Neural progenitor cell (in vitro differentiated cells): ENCODE results near the gene MAB21L4. TPM values are rescaled to one million over a fixed set of nuclear protein-coding genes. Genes with fewer than 3 reads are reported as not detected.

Source experiments
- DNase-seq: peaks from one replicate; pipeline ENCODE4 v3.0.0-alpha.2; 2016; ENCODE audit warnings: low spot score
- H2AFZ ChIP-seq: fragments of 200-600 bp; sonication (generic); replicated peaks from 2 replicates; pipeline ENCODE4 v1.6.1; 2016; ENCODE audit warnings: antibody characterized with exemption
- H3F3A ChIP-seq: fragments of 200-600 bp; sonication (generic); 2 replicates; pipeline ENCODE4 v1.6.1; 2016; ENCODE audit warnings: antibody characterized with exemption, low read depth
- H3K27ac ChIP-seq: fragments of 200-600 bp; sonication (generic); 2 replicates; pipeline ENCODE4 v1.5.1; 2016; ENCODE audit warnings: mild to moderate bottlenecking
- H3K27me3 ChIP-seq: fragments of 200-600 bp; sonication (generic); 2 replicates; pipeline ENCODE4 v1.6.1; 2016; ENCODE audit warnings: mild to moderate bottlenecking, moderate library complexity
- H3K36me3 ChIP-seq: fragments of 200-600 bp; sonication (generic); 2 replicates; pipeline ENCODE4 v1.5.1; 2016
- H3K4me1 ChIP-seq: fragments of 200-600 bp; sonication (generic); 2 replicates; pipeline ENCODE4 v1.6.1; 2016; ENCODE audit warnings: mixed run types
- H3K4me2 ChIP-seq: fragments of 200-600 bp; sonication (generic); 2 replicates; pipeline ENCODE4 v1.6.1; 2016
- H3K4me3 ChIP-seq: fragments of 200-600 bp; sonication (generic); 2 replicates; pipeline ENCODE4 v1.5.1; 2016
- H3K79me2 ChIP-seq: fragments of 200-600 bp; sonication (generic); 2 replicates; pipeline ENCODE4 v1.6.1; 2016; ENCODE audit warnings: low read depth
- H3K9ac ChIP-seq: fragments of 200-600 bp; sonication (generic); 2 replicates; pipeline ENCODE4 v1.6.1; 2016
- H3K9me3 ChIP-seq: fragments of 200-600 bp; sonication (generic); 2 replicates; pipeline ENCODE4 v1.5.1; 2016; ENCODE audit warnings: low read depth
- H4K20me1 ChIP-seq: fragments of 200-600 bp; sonication (generic); 2 replicates; pipeline ENCODE4 v1.6.1; 2016; ENCODE audit warnings: low read depth
- H3K27ac Mint-ChIP-seq: 3 replicates; pipeline ENCODE4 v1.8.0; 2021; ENCODE audit warnings: mixed read lengths
- H3K27me3 Mint-ChIP-seq: 2 replicates; pipeline ENCODE4 v1.8.0; 2022; ENCODE audit warnings: low read depth, mild to moderate bottlenecking, inconsistent platforms, moderate library complexity, mixed read lengths; ENCODE audit not compliant: insufficient read depth
- H3K36me3 Mint-ChIP-seq: 3 replicates; pipeline ENCODE4 v1.8.0; 2021; ENCODE audit warnings: mixed read lengths
- H3K4me1 Mint-ChIP-seq: 3 replicates; pipeline ENCODE4 v1.8.0; 2021; ENCODE audit warnings: mixed read lengths
- H3K4me3 Mint-ChIP-seq: 3 replicates; pipeline ENCODE4 v1.8.0; 2021; ENCODE audit warnings: mild to moderate bottlenecking, moderate library complexity, mixed read lengths
- H3K9me3 Mint-ChIP-seq: 3 replicates; pipeline ENCODE4 v1.8.0; 2020; ENCODE audit warnings: mixed read lengths
- EZH2 ChIP-seq: fragments of 200-600 bp; sonication (generic); IDR thresholded peaks from 2 replicates; pipeline ENCODE4 v1.6.1; 2017; ENCODE audit warnings: antibody characterized with exemption, mild to moderate bottlenecking, moderate library complexity
- EZH2phosphoT487 ChIP-seq: fragments of 200-600 bp; sonication (generic); IDR thresholded peaks from 2 replicates; pipeline ENCODE4 v1.6.1; 2017; ENCODE audit warnings: antibody characterized with exemption
- total RNA-seq: library from RNA; depleted of rRNA; stranded (reverse); fragments of >200 nt; gene quantifications from 2 replicates; pipeline ENCODE4 v1.2.3, GENCODE V29; 2015; ENCODE audit warnings: low replicate concordance
- TF ChIP-seq, protein P1 (sequence below): fragments of 200-600 bp; sonication (generic); IDR thresholded peaks from 2 replicates; pipeline ENCODE4 v1.5.1; 2017; ENCODE audit warnings: antibody characterized with exemption, mild to moderate bottlenecking

The MAB21L4 gene
- total RNA-seq, 1 donor from 2014 or later, result not detected

DNA sequence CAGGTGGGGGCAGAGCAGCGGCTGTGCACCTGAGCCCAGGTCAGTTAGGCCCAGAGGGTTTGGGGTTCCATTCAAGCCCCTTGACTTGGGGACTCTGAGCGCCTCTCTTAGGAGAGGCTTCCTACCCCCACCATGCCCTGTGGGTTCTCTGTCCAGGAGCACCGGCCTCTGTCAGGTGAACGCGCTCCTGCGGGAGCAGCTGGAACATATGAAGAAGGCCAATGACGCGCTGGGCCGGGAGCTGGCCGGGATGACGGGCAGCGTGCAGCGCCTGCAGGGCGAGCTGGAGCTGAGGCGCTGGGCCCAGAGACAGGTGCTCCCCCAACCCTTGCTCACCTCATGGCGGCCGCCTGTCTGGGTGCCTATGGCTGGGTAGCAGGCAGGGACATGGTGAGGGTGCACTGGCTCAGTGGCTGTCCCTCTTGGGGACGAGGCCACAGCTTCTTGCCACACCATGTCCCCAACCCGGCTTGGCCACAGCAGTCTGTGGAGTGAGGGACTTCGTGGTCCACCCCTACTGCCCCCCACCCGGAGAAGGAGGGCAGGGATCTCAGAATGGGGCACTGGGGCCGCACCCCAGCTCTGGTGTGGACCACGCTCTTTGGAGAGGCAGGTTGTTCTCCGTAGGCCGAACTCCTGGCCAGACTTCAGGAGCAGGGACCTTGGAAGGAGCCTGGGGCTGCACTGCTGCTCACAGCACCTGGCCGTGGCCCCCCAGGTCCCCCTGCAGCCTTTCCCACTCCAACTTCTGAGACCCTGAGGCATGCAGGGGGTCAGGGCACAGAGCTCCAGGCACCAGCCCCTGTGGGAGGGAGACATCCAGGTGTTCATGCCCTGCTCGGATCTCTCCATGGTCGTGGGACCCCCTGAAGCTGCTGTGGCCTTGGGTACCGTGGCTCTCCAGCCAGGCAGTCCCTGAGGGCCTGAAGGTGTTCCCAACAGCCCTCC is 29.9 kb upstream of the MAB21L4 start:
- H3K27ac ChIP-seq, result no peak overlapping the region
- H3K4me1 ChIP-seq, result no peaks in the 10 kb centered on the region
- H3K9me3 Mint-ChIP-seq, result no peaks in the 10 kb centered on the region
- no peaks in the 10 kb centered on the region for H3K36me3 ChIP-seq
- no peak for DNase-seq
- no peak overlapping the region for H2AFZ ChIP-seq
- H3K27me3 ChIP-seq, result no peaks in the 10 kb centered on the region
- peaks cover 8% of the 10 kb centered on the region for H3K27me3 Mint-ChIP-seq
- no peak overlapping the region for H3K27ac Mint-ChIP-seq
- no peak overlapping the region for H3K9ac ChIP-seq
- H3K4me3 ChIP-seq, result no peak overlapping the region
- no peak overlapping the region for H3K4me2 ChIP-seq
- H3K4me1 Mint-ChIP-seq, result peaks cover 2% of the 10 kb centered on the region
- no peaks in the 10 kb centered on the region for H3K9me3 ChIP-seq
- peaks cover 2% of the 10 kb centered on the region for H3F3A ChIP-seq
- no peaks in the 10 kb centered on the region for H3K36me3 Mint-ChIP-seq
- TF ChIP-seq EZH2, result no peak
- no peaks in the 10 kb centered on the region for H3K79me2 ChIP-seq
- H4K20me1 ChIP-seq, result no peaks in the 10 kb centered on the region
- no peak overlapping the region for H3K4me3 Mint-ChIP-seq

DNA sequence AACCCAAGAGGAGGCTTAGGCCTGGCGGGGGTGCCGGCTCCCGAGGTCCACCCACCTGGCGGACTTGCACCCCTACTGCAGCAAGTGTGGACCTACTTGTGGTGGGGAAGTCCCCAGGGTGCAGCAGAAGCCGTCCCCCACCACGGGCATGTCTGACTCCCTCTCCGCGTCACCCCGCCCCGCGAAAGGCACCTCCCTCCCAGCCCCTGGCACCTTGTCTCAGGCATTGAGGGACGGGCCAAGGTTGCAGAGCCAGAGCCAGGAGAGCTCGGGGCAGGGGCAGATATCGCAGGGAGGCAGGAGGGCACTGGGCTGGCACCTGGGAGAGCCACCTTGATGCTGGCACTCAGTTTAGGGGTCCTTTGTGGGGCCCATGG is 29.2 kb upstream of the MAB21L4 start:
- Mint-ChIP-seq H3K4me3 (no peak overlapping the region), H3K27me3 (peaks cover 8% of the 10 kb centered on the region), H3K9me3 (no peaks in the 10 kb centered on the region), H3K27ac (peak overlapping the region; percentile 46), H3K36me3 (no peaks in the 10 kb centered on the region), H3K4me1 (peaks cover 2% of the 10 kb centered on the region)
- peaks cover 2% of the 10 kb centered on the region for H3F3A ChIP-seq
- H3K4me2 ChIP-seq, result no peak overlapping the region
- no peak overlapping the region for H3K9ac ChIP-seq
- no peaks in the 10 kb centered on the region for H3K4me1 ChIP-seq
- H3K9me3 ChIP-seq, result no peaks in the 10 kb centered on the region
- no peaks in the 10 kb centered on the region for H4K20me1 ChIP-seq
- no peaks in the 10 kb centered on the region for H3K36me3 ChIP-seq
- H2AFZ ChIP-seq, result no peak overlapping the region
- no peaks in the 10 kb centered on the region for H3K79me2 ChIP-seq
- no peak for DNase-seq
- TF ChIP-seq, protein P1, sequence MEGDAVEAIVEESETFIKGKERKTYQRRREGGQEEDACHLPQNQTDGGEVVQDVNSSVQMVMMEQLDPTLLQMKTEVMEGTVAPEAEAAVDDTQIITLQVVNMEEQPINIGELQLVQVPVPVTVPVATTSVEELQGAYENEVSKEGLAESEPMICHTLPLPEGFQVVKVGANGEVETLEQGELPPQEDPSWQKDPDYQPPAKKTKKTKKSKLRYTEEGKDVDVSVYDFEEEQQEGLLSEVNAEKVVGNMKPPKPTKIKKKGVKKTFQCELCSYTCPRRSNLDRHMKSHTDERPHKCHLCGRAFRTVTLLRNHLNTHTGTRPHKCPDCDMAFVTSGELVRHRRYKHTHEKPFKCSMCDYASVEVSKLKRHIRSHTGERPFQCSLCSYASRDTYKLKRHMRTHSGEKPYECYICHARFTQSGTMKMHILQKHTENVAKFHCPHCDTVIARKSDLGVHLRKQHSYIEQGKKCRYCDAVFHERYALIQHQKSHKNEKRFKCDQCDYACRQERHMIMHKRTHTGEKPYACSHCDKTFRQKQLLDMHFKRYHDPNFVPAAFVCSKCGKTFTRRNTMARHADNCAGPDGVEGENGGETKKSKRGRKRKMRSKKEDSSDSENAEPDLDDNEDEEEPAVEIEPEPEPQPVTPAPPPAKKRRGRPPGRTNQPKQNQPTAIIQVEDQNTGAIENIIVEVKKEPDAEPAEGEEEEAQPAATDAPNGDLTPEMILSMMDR, result no peak
- TF ChIP-seq EZH2phosphoT487 (no peak), EZH2 (no peak)
- H3K27ac ChIP-seq, result no peak overlapping the region
- no peaks in the 10 kb centered on the region for H3K27me3 ChIP-seq
- H3K4me3 ChIP-seq, result no peak overlapping the region

DNA sequence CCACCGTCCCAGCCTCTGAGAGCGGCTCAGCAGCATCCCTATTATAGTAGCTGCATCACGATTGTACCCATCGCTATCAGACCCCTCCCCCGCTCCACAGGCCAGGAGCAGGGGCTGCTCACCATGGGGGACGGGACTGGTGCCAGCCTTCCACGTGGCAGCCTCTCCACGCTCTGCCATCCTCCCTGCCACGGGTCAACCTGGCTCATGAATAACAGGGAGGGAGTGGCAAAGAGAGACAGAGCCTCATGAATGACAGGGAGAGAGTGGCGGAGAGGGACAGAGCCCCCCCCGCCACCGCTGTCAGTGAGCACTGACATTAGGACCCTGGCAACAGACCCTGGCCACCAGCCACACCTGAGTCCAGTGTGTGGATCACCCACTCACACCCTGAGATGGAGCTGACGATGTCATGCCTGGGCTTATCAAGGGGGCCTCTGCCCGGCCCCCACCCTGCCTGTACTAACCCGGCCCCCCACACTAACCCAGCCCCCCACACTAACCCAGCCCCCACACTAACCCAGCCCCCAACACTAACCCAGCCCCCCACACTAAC is 27.1 kb upstream of the MAB21L4 start:
- Histone ChIP-seq H3K4me3 (no peak overlapping the region), H3K9me3 (no peaks in the 10 kb centered on the region), H3K27me3 (no peaks in the 10 kb centered on the region), H3F3A (peaks cover 2% of the 10 kb centered on the region), H3K27ac (no peak overlapping the region), H3K4me1 (no peaks in the 10 kb centered on the region), H3K4me2 (no peak overlapping the region), H3K36me3 (no peaks in the 10 kb centered on the region), H3K9ac (no peak overlapping the region), H2AFZ (no peak overlapping the region), H3K79me2 (no peaks in the 10 kb centered on the region), H4K20me1 (no peaks in the 10 kb centered on the region)
- Mint-ChIP-seq H3K4me1 (peaks cover 2% of the 10 kb centered on the region), H3K36me3 (no peaks in the 10 kb centered on the region), H3K9me3 (no peaks in the 10 kb centered on the region), H3K27me3 (peaks cover 5% of the 10 kb centered on the region), H3K4me3 (no peak overlapping the region), H3K27ac (no peak overlapping the region)
- no peak for DNase-seq
- TF ChIP-seq EZH2 (no peak), EZH2phosphoT487 (no peak)
- TF ChIP-seq, protein P1, result no peak
